ENCODE results near the gene LRCH2.

LRCH2 gene

DNA sequence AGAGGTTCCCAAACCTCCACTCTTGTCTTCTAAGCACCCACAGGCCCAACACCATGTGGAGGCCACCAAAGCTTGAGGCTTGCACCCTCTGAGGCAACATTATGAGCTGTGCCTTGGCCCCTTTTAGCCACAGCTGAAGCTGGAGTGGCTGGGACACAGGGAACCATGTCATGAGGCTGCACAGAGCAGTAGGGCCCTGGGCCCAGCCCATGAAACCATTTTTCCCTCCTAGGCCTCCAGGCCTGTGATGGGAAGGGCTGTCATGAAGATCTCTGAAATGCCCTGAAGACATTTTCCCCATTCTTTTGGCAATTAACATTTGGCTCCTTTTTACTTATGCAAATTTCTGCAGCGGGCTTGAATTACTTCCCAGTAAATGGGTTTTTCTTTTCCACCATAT lies 29.9 kb downstream of the LRCH2 start:
- DNase-seq (ENCODE audit: low read depth): no peak

DNA sequence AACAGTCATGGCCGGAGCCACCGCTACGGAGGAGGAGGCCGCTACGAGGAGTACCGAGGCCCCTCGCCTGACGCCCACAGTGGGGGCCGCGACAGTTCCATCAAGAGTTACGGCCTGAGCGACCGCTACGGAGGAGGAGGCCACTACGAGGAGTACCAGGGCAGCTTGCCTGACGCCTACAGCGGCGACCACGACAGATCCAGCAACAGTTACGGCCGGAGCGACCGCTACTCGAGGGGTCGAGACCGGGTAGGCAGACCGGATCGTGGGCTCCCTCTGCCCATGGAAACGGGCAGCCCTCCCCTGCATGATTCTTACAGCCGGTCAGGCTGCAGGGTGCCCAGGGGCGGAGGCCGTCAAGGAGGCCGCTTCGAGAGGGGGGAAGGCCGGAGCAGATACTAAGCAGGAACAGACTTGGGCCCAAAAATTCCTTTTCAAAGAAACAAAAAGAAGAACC lies 41.6 kb downstream of the LRCH2 start:
- no peak for DNase-seq (ENCODE audit: low read depth)

DNA sequence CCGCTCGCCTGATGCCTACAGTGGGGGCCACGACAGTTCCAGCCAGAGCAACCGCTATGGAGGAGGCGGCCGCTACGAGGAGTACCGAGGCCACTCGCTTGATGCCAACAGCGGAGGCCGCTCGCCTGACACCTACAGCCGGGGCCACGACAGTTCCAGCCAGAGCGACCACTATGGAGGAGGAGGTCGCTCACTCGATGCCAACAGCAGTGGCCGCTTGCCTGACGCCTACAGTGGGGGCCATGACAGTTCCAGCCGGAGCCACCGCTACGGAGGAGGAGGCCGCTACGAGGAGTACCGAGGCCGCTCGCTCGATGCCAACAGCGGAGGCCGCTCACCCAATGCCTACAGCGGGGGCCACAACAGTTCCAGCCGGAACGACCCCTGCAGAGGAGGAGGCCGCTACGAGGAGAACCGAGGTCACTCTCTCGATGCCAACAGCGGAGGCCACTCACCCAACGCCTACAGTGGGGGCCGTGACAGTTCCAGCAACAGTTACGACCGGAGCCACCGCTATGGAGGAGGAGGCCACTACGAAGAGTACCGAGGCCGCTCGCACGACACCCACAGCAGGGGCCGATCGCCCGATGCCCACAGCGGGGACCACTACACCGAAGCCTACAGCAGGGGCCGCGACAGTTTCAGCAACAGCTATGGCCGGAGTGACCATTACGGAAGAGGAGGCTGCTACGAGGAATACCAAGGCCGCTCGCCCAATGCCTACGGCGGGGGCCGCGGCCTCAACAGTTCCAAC lies 42.2 kb downstream of the LRCH2 start:
- no peak for DNase-seq (ENCODE audit: low read depth)

DNA sequence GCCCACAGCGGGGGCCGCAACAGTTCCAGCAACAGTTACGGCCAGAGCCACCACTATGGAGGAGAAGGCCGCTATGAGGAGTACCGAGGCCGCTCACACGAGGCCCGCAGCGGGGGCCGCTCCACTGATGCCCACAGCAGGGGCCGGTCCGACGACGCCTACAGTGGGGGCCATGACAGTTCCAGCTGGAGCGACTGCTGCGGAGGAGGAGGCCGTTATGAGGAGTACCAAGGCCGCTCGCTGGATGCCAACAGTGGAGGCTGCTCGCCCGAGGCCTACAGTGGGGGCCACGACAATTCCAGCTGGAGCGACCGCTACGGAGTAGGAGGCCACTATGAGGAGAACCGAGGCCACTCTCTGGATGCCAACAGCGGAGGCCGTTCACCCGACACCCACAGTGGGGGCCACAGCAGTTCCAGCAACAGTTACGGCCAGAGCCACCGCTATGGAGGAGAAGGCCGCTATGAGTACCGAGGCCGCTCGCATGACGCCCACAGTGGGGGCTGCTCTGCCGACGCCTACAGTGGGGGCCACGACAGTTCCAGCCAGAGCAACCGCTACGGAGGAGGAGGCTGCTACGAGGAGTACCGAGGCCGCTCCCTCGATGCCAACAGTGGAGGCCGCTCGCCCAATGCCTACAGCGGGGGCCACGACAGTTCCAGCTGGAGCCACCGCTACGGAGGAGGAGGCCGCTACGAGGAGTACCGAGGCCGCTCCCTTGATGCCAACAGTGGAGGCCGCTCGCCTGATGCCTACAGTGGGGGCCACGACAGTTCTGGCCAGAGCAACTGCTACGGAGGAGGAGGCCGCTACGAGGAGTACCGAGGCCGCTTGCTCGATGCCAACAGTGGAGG lies 43.0 kb downstream of the LRCH2 start:
- DNase-seq (ENCODE audit: low read depth): no peak

DNA sequence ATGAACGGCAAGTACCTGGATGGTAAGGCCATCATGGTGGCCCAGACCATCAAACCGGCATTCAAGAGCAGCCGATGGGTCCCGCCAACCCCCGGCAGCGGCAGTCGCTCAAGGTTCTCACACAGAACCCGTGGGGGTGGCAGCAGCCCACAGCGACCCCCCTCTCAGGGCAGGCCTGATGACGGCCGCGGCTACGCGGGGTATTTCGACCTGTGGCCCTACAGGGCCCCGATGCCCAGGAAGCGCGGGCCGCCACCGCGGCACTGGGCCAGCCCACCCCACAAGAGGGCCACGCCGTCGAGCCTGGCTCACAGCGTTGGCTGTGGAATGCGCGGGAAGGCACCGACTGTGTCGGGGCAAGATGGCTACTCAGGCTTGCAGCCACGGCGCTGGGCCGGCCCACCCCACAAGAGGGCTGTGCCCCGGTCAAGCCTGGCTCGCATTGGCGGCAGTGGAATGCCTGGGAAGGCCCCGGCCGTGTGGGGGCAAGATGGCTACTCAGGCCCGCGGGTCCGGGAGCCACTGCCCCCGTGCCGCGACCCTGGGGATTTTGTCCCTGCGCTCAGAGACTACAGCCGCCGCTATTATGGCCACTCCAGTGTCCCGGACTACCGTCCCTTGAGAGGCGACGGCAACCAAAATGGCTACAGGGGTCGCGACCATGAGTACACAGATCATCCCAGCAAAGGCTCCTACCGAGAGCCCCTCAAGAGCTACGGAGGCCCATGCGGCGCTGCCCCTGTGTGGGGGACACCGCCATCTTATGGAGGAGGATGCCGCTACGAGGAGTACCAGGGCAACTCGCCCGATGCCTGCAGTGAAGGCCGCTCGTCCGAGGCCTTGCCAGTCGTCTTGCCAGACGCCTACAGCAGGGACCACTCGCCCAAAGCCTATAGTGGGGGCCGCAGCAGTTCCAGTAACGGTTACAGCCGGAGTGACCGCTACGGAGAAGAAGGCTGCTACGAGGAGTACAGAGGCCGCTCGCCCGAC lies 44.0 kb downstream of the LRCH2 start:
- no peak for DNase-seq (ENCODE audit: low read depth)

DNA sequence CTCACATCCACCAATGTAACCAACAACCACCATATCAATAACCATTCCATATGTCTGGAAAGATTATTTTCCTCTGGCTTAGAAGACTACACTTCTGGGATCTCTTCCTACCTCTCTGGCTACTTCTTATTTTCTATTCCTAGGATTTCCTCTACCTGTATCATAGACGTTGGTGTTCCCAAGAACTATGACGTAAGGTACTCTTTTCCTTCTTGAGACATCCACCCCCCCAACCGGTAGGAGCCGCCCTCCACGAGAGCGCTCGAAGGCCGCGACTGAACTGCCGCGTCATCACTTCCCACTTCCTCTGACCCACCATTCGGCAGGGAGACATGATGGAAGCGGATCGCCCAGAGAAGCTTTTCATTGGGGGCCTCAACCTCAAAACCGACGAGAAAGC lies 44.8 kb downstream of the LRCH2 start, which contains the start of gene RBMXL3:
Gene RBMXL3 (plus strand): TSS at position 301 of the 400 bp plus-strand sequence. CDS start 32 bp downstream, at position 333.
- no peak for DNase-seq (ENCODE audit: low read depth)

DNA sequence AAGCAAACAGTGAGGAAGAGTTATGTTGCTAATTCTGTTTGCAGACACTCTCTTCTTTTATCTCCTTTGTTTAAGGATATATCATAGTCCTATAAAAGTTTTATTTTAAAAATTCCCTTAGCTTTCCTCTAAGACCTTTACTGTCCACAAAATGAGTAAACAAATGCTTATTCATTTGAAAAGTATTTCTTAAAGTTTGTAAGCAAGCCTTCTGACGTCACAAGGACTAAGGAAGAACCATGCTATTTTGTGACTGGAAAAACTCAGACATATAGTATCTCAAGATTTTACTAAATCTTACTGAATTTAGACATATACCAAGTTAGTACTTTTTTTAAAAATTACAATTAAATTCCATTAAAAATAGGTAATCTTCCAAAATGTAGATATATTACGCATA lies 49.9 kb downstream of the LRCH2 start:
- DNase-seq (ENCODE audit: low read depth): no peak

DNA sequence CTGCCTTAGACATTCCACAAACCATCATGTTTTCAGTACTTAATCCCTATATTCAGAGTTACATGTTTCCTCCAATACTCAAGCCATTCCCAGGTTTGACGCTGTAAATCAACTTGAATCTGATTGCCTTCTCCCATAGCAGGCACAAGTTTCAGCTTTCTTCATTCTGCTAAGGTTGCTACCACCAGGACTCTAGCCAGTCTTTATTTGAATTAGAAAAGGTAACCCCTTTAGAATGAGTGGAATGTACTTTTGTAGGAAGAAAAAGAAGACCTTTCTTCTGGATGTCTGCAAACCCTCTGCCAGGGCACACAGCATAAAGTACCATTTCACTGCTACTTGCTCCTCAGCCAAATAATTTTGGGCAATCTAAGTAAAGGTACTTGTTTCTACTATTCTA lies 55.4 kb downstream of the LRCH2 start:
- no peak for DNase-seq (ENCODE audit: low read depth)

DNA sequence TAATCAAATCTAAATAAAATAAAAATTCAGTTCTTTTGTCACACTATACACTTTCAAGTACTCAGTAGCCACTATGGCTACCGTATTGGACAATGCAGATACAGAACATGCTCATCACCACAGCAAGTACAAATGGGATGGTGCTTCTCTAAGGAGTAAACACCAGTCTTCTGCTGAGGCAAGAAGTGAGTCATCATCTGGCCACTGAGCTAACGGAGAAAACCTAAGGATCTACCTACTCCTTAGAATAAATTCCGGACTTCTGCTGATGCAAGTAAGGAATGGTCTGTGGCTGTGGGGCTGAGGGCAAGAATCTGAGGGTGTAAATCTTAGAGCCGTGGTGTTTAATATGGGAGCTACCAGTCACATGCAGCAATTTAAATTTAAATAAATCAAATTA lies 56.0 kb downstream of the LRCH2 start:
- no peak for DNase-seq (ENCODE audit: low read depth)

DNA sequence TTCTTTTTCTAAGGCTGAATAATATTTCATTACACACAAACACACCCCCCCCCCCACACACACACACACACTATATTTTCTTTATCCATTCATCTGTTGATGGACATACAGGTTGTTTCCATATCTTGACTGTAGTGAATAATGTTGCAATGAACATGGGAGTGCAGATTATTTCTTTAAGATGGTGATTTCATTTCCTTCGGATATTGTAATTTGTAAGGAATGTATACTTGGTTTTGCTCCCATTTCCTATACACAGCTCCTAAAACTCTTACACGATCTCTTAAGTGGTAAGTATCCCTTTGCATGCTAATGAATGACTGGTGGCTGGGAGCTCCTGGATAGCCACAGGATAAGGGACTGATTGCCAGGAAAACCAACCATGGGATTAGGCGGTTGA lies 59.3 kb downstream of the LRCH2 start:
- DNase-seq (ENCODE audit: low read depth): no peak

DNA sequence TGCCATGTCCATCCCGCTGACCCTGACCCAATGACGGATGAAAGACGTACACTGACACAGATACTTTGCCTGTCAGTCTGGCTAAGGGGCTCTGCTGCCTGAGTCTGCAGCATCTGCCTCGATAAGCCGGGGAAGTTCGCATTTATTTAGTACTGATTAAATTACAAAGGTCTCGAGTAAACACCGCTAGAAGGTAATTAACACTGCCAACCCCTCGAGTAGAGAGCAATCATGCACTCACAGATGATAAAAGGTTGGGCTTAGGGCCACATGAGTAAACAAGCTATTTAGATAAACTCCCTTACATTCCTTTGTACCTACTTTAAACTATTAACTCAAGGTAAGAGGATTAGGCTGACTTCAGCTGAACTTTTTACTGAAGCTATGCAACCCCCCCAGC lies 60.7 kb downstream of the LRCH2 start:
- DNase-seq (ENCODE audit: low read depth): no peak

DNA sequence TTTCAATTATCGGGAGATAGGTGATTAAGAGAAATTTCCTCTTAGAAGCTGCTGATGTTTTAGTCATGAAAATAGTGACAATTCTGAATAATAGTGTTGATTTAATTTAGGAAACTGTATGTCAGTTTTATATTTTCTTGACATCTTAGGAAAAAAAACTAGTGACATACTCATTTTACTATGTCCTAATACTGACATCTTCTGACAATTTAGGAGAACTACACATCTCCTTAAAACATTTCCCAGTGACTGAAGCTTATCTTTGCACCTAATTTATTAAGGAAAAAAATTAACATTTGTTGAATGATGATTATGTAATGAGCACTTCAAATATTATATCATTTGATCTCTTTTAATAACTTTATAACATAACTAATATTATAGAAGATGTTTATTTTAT lies 86.7 kb downstream of the LRCH2 start:
- DNase-seq (ENCODE audit: low read depth): no peak

DNA sequence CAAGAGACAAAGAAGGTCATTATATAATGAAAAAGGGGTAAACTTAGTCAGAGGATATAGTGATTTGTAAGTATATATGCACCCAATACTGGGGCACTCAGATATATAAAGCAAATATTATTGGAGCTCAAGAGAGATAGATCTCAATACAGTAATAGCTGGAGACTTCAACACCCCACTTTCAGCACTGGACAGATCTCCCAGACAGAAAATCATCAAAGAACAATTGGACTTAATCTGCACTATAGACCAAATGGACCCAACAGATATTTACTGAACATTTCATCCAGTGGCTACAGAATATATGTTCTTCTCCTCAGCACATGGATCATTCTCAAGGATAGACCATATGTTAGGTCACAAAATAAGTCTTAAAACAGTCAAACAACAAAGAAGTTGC lies 91.8 kb downstream of the LRCH2 start:
- DNase-seq (ENCODE audit: low read depth): no peak

DNA sequence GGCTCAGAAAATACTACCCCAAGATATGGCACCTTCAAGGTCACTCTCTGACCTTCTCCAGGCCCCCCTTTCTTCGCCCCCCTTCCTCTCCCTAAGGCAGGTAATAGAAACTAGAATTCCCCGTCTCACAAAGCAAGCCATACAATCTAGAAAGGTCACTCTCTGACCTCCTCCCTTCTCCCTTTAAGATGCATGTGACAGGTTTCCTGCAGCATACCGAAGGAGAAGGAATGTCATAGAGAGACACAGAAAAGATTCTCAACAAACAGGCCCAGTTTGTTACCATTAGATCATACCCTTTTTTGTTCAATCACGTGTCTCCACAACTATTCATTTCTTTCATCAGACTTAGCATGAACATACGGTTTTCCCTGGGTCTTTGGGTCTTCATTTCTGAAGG lies 95.9 kb downstream of the LRCH2 start:
- DNase-seq (ENCODE audit: low read depth): no peak

DNA sequence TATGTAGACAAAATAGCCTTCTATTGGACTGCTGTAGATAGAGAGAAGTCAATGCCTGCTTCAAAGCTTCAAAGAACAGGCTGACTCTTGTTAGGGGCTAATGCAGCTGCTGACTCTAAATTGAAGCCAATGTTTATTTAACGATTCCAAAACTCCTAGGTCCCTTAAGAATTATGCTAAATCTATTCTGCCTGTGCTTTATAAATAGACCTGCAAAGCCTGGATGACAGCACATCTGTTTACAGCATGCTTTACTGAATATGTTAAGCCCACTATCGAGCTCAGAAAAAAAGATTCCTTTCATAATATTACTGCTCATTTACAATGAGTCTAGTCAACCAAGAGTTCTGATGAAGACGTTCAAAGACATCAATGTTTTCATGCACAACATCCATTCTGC lies 99.5 kb downstream of the LRCH2 start:
- no peak for DNase-seq (ENCODE audit: low read depth)

DNA sequence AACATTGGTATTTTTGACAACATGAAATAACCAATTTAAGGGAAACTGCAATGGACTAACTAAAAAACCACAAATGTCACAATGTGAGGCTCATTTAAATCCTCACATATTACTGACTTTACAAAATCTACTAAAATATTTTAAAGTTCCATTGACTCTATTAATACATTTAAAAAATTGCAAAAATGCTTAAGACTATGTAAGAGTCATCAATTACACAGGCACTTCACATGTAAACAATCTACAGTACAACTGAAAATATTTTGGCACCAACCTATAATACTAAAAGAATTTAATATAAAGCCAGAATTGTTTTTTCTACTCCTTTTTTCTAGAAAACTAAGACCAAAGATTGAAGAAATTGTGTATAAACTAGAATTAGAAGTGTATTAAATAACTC lies 121.5 kb downstream of the LRCH2 start:
- no peak for DNase-seq (ENCODE audit: low read depth)

DNA sequence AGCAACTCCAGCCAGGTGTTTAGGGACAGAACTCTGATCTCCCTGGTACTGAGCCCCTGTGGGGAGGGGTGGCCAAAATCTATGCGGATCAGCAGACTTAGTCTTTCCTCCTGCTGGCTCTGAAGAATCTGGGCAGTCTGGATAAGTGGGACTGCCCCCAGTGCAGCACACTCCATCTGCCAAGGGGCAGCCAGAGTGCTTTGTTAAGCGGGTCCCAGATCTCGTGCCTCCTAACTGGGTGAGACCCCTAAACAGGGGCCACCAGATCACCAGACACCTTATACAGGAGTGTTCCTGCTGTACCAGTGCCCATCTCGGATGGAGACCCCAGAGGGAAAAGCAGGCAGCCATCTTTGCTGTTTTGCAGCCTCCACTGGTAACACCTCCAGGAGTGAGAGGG lies 135.0 kb downstream of the LRCH2 start:
- no peak for DNase-seq (ENCODE audit: low read depth)

DNA sequence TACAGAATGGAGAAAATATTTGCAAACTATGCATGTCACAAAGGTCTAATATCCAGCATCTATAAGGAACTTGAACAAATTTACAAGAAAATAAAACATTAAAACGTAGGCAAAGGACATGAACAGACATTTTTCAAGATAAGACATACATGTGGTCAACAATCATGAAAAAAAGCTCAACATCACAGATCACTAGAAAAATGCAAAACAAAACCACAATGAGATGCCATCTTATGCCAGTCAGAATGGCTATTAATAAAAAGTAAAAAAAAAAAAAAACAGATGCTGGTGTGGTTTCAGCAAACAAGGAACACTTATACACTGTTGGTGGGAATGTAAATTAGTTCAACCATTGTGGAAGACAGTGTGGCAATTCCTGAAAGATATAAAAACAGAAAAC lies 140.7 kb downstream of the LRCH2 start:
- DNase-seq (ENCODE audit: low read depth): no peak

DNA sequence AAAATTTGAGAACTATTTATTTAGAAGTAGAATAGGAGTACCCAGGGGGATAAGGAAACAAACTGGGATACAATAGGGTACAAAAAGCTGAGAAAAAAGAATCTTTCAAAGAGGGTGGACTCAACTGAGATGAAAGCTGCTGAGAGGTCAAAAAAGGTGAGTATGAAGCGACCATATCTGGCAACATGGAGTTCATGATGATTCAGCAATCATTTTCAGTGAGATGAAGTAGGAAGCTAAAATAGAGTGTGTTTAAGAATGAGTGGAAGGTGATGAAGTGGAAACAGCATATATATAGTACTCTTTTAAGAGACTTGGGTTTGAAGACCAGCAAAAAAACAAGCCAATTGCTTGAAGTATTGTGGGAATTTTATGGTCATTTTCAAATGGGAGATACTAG lies 144.5 kb downstream of the LRCH2 start:
- no peak for DNase-seq (ENCODE audit: low read depth)

DNA sequence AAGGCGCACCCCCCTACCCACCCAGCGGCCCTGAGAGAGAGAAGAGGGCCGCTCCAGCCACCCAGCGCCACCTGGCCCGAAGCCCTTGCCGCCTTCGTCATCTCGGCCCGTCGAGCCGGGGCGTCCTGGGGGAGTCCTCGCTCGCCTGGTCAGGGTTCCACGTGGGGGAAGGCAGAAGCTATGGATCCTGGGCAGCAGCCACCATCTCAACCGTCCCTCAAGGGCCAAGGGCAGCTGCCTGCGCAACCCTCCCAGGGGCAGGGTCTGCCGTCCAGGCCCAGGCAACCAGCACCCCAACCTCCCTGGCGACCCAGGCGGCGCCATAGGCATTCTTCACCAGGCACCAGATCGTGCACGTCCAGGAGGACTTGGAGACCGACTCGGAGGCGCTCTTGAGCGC lies 165.0 kb downstream of the LRCH2 start:
- no peak for DNase-seq (ENCODE audit: low read depth)

DNA sequence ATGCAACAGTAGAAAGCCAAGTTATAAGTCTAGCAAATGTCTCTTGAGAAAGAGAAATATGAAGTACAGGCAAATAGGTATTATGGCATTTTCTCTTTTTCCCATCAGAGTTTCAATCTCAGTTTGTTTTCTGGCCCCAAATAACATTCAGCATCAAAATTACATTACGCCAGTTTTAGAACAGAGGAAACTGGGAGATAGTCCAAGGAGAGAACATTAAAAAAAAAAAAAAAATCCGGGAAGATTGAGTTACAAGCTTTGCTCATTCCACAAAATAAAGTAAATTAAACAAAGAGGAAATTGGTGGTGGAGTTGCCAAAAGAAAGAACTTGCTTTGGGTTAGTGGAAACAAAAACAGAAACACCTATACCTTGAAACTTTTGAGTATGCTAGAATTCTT lies 166.1 kb downstream of the LRCH2 start:
- DNase-seq (ENCODE audit: low read depth): no peak

DNA sequence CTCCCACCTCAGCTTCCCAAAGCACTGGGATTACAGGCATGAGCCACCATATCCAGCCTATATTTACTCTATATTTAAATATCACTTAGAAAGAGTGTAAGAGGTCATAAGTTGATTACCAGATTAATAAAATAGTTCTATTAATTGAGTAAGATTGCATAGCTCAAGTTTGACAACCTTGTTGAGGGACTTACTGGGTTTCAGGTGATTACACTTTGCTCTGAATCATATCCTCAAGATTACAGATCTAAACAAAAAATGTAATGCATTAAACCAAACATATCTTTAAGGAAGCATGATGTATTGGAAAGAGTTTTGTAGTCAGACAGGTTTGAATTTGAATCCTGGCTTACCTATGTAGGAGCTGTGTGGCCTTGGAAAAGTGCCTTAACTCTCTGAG lies 168.6 kb downstream of the LRCH2 start:
- no peak for DNase-seq (ENCODE audit: low read depth)
